ENCODE measurements around the gene USP11. TPM values are rescaled to one million over a fixed set of nuclear protein-coding genes. Genes with fewer than 3 reads are reported as not detected.

USP11 gene
- total and polyA plus RNA-seq, 2 of the 8 experiments (the other 6 are each of a cell fraction or from before 2014, with no cell fraction given) = 40.9 to 84.0 TPM

GRCh38 chrX:47243351-47243750 is 10.5 kb downstream of the USP11 start:
- Histone ChIP-seq H2BK12ac (ENCODE audit: low read depth, low read length) (no peak overlapping the region), H3K79me1 (ENCODE audit: low read depth, low read length) (no peaks in the 10 kb centered on the region), H2AK5ac (ENCODE audit: low read depth, low read length) (no peak overlapping the region), H4K5ac (ENCODE audit: insufficient read length, low read depth, low read length) (no peak overlapping the region), H3K23ac (ENCODE audit: insufficient read length) (no peak overlapping the region), H2AFZ (ENCODE audit: low read length) (no peak overlapping the region), H3K18ac (ENCODE audit: extremely low read depth, low read length) (no peak overlapping the region), H3K56ac (replicated peaks; ENCODE audit: insufficient read length, low read depth, low read length) (no peak overlapping the region), H3K27ac (ENCODE audit: low read depth, low read length) (no peak overlapping the region), H3K36me3 (ENCODE audit: control insufficient read depth in 2 of 4, insufficient read depth in 4 of 4, low read length in 3 of 4) (peaks cover 6 to 65% (median 38%) of the 10 kb centered on the region in 4 experiments; a peak in 6 of 8 replicates), H3K4me2 (ENCODE audit: insufficient read depth in 1 of 2, low read depth in 2 of 2, low read length in 2 of 2) (no peak overlapping the region), H4K8ac (ENCODE audit: extremely low read depth, insufficient read depth, low read length) (no peak overlapping the region), H4K20me1 (replicated peaks in 1 of 2; ENCODE audit: control insufficient read depth in 1 of 2, insufficient read depth in 2 of 2, low read length in 2 of 2) (peaks cover 0 to 3% of the 10 kb centered on the region in 2 experiments), H3K4me3 (ENCODE audit: extremely low read depth in 1 of 4, insufficient read depth in 2 of 4, low read depth in 3 of 4, low read length in 4 of 4) (no peak overlapping the region), H3K9me3 (ENCODE audit: insufficient read depth in 2 of 2, low read depth in 1 of 2, low read length in 1 of 2) (no peaks in the 10 kb centered on the region), H3K9ac (replicated peaks in 1 of 4; ENCODE audit: extremely low read depth in 1 of 4, low read depth in 3 of 4, low read length in 3 of 4) (no peak overlapping the region), H3K4ac (replicated peaks; ENCODE audit: insufficient read length, low read depth, low read length) (no peak overlapping the region), H3K4me1 (replicated peaks in 1 of 4; ENCODE audit: control insufficient read depth in 3 of 4, insufficient read depth in 4 of 4, low read length in 3 of 4) (no peaks in the 10 kb centered on the region), H4K91ac (replicated peaks; ENCODE audit: insufficient read length, low read length) (no peak overlapping the region), H3K23me2 (ENCODE audit: low read depth, low read length) (no peaks in the 10 kb centered on the region), H3K27me3 (replicated peaks in 1 of 4; ENCODE audit: control insufficient read depth in 3 of 4, extremely low read depth in 1 of 4, insufficient read depth in 3 of 4, low read length in 3 of 4) (no peaks in the 10 kb centered on the region), H2BK5ac (ENCODE audit: low read depth, low read length) (no peak overlapping the region), H3K14ac (ENCODE audit: insufficient read length) (no peak overlapping the region), H2BK20ac (ENCODE audit: low read length) (no peak overlapping the region), H2BK120ac (replicated peaks; ENCODE audit: low read depth, low read length) (no peak overlapping the region), H2BK15ac (ENCODE audit: low read length) (no peak overlapping the region), H3K79me2 (ENCODE audit: control insufficient read depth in 1 of 2, insufficient read depth in 2 of 2, low read length in 2 of 2) (no peaks in the 10 kb centered on the region)
- FAIRE-seq = no peak
- DNase-seq (ENCODE audit: low read depth in 1 of 2, low spot score in 2 of 2) = no peak
- TF ChIP-seq GABPA (IDR thresholded peaks at IDR 0.05; ENCODE audit: borderline replicate concordance, insufficient read depth, low read length) = no peak
- 96% methylated on average over 10 of the region's 14 CpGs; no CpG with 5 or more reads in 1 of the 2 experiments for WGBS, 2 experiments (ENCODE audit: extremely low coverage in 1 of 2, insufficient coverage in 1 of 2, insufficient read length in 1 of 2, insufficient replicate concordance in 2 of 2, low coverage in 1 of 2, low lambda C conversion rate in 2 of 2, missing lambda C conversion rate in 1 of 2)
- CTCF ChIA-PET (ENCODE audit: partially characterized antibody) = no interaction called here
- POLR2A ChIA-PET (ENCODE audit: partially characterized antibody) = interaction anchor here (1.1 kb wide), 1 partner anchor 25 kb away, joined by 4 read pairs; the partner anchor contains the start of gene CDK16

All from H1 (cell line).